ENCODE measurements around the gene RNF214. TPM values are rescaled to one million over a fixed set of nuclear protein-coding genes. Genes with fewer than 3 reads are reported as not detected.
A peak's percentile ranks its signal among the peaks of the same experiment; 100 is the strongest.

The RNF214 gene
- total and polyA plus RNA-seq, 11 donors, result 8.0 to 31.9 (median 19.5) TPM

DNA sequence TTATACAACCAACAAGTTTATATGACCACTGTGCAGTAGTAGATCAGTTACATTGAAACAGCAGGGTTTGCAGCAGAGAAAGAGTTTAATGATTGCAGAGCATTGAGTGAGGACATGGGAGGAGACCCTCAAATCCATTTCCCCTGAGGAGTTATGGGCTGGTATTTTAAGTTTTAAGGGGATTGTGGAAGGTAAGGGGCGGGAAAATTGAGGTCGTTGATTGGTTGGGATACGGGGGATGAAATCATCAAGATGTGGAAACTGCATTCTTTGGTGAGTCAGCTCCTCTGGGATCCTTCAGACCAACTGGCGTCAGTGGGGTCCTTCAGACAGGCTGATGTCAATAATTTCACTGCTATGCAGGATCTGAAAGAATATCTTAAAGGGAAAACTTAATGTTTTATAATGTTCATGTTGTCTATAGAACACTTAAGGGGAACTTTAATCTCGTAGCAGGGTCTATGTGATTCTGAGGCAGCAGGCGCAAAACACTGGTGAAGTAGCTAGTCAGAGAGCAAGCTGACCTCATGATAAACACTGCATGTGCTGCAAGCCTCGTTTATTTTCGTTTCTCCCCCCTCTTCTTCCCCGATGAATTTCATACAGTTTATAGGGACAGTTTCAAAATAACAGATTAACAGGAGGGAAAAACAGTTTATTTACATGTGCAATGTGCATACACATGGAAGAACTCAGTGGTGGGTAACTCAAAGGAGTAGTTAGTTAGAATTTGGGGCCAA, 41.2 kb downstream of the RNF214 start:
- Histone ChIP-seq H3K4me1 (no peaks in the 10 kb centered on the region), H3K4me3 (no peak overlapping the region), H3K36me3 (peaks cover 0 to 27% (median 5%) of the 10 kb centered on the region in 9 donors), H3K9me3 (peaks cover 0 to 3% (median 0%) of the 10 kb centered on the region in 12 donors), H3K27ac (no peak overlapping the region), H3K27me3 (no peaks in the 10 kb centered on the region)
- intact Hi-C loops (cut with DNase I), result no loop called here
- 81 to 85% (median 82%) methylated on average over 9 of the region's 9 CpGs for WGBS, 4 donors
- DNase-seq (no peak), ATAC-seq (peak in 1 of 4 donors; percentile 43)
- TF ChIP-seq, protein P1, sequence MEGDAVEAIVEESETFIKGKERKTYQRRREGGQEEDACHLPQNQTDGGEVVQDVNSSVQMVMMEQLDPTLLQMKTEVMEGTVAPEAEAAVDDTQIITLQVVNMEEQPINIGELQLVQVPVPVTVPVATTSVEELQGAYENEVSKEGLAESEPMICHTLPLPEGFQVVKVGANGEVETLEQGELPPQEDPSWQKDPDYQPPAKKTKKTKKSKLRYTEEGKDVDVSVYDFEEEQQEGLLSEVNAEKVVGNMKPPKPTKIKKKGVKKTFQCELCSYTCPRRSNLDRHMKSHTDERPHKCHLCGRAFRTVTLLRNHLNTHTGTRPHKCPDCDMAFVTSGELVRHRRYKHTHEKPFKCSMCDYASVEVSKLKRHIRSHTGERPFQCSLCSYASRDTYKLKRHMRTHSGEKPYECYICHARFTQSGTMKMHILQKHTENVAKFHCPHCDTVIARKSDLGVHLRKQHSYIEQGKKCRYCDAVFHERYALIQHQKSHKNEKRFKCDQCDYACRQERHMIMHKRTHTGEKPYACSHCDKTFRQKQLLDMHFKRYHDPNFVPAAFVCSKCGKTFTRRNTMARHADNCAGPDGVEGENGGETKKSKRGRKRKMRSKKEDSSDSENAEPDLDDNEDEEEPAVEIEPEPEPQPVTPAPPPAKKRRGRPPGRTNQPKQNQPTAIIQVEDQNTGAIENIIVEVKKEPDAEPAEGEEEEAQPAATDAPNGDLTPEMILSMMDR (IDR thresholded peaks at IDR 0.05), result no peak
- TF ChIP-seq POLR2A (IDR thresholded peaks at IDR 0.05), result no peak

DNA sequence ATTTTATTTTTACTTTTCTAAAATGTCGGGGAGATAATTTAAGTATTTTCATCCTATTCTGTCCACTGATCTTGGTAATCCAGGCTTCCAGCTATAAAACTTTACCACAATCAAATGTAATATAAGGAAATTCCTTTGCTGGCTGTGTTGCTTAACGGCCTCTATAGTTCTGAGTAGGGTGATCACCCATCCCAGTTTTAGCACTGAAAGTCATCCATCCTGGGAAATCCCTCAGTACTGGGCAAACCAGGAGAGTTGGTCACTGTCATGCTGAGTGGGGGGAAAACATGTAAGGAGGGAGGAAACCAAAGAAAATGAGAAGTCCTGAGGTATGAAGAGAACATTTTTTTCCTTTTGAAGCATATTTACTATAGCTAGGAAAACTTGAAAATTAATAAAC, 45.9 kb downstream of the RNF214 start:
- H3K27me3 ChIP-seq, result no peaks in the 10 kb centered on the region
- no peak for DNase-seq
- 82 to 92% (median 87%) methylated on average over 2 of the region's 2 CpGs for WGBS, 4 donors

DNA sequence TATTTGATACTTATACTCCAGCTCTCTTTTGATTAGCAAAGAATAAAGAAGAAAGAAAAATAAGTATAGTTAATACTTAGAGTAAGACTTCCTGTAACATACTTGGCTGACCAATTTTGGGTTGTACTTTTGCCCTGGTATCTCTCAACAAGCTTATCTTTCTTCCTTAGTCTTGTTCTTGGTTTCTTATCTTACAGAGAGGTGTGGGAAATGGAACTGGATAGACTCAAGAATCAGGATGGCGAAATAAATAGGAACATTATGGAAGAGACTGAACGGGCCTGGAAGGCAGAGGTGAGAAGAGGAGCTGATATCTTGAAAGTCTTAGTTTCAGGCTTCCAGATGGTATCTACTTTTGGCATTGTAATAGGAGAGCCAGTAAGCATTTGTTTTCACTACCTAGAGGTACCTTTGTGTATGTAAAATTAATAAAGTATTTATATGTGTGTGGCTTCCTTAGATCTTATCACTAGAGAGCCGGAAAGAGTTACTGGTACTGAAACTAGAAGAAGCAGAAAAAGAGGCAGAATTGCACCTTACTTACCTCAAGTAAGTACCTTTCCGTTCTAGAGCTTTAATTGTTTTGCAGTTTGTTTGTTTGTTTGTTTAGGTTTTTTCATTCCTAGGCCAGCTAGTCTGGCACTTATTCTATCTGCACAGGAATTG, 47.4 kb downstream of the RNF214 start:
- Histone ChIP-seq H3K27ac (peak overlapping the region in 1 of 12 donors; percentile 47), H3K36me3 (peaks cover 0 to 70% (median 56%) of the 10 kb centered on the region in 9 donors), H3K4me3 (peak overlapping the region in 1 of 12 donors; percentile 30), H3K9me3 (no peaks in the 10 kb centered on the region), H3K4me1 (peaks cover 0 to 6% (median 0%) of the 10 kb centered on the region in 12 donors), H3K27me3 (no peaks in the 10 kb centered on the region)
- DNase-seq, result no peak
- ATAC-seq, result no peak
- TF ChIP-seq, protein P1 (IDR thresholded peaks at IDR 0.05), result no peak
- no peak for TF ChIP-seq POLR2A (IDR thresholded peaks at IDR 0.05)
- WGBS, 4 donors, result 71 to 79% (median 75%) methylated on average over 4 of the region's 4 CpGs
- intact Hi-C loops (cut with DNase I), result no loop called here

More for the DNA sequence above, 45.9 kb downstream of the RNF214 start:
- intact Hi-C loops (cut with DNase I), result no loop called here
- peaks cover 0 to under 1% (median 0%) of the 10 kb centered on the region in 12 donors for H3K9me3 ChIP-seq
- H3K4me3 ChIP-seq, result no peak overlapping the region
- peaks cover 0 to 61% (median 41%) of the 10 kb centered on the region in 9 donors for H3K36me3 ChIP-seq
- ATAC-seq, result no peak
- no peak for TF ChIP-seq POLR2A (IDR thresholded peaks at IDR 0.05)
- TF ChIP-seq, protein P1 (IDR thresholded peaks at IDR 0.05), result no peak
- H3K4me1 ChIP-seq, result peaks cover 0 to 6% (median 0%) of the 10 kb centered on the region in 12 donors
- no peak overlapping the region for H3K27ac ChIP-seq

DNA sequence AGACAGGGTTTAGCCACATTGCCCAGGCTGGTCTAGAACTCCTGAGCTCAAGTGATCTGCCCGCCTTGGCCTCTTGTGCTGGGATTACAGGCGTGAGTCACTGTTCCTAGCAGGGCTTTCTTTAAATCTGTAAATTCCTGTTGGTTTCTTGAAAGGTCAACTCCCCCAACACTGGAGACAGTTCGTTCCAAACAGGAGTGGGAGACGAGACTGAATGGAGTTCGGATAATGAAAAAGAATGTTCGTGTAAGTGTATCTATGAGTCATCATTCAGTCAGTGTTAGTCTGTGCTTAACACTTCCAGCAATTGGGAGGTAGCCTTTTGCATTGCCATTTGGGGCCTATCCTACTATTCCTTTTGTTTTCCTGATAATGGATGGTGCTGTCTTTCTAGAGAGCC, 48.7 kb downstream of the RNF214 start:
- no peak overlapping the region for H3K4me3 ChIP-seq
- intact Hi-C loops (cut with DNase I), result no loop called here

More for the DNA sequence above, 48.7 kb downstream of the RNF214 start:
- no peak for DNase-seq
- peaks cover 0 to 6% (median 0%) of the 10 kb centered on the region in 12 donors for H3K4me1 ChIP-seq
- peaks cover 0 to 72% (median 63%) of the 10 kb centered on the region in 9 donors for H3K36me3 ChIP-seq
- H3K27me3 ChIP-seq, result no peaks in the 10 kb centered on the region
- no peaks in the 10 kb centered on the region for H3K9me3 ChIP-seq
- peak in 2 of 4 donors; percentile 45 for ATAC-seq
- WGBS, 4 donors, result 75 to 85% (median 84%) methylated on average over 6 of the region's 6 CpGs
- no peak overlapping the region for H3K27ac ChIP-seq
- TF ChIP-seq, protein P1 (IDR thresholded peaks at IDR 0.05), result no peak
- TF ChIP-seq POLR2A (IDR thresholded peaks at IDR 0.05), result no peak
